GM23338 (cell line): ENCODE measurements around the gene DNAJC16. TPM values are rescaled to one million over a fixed set of nuclear protein-coding genes. Genes with fewer than 3 reads are reported as not detected.

Experiments
- ATAC-seq: fragments of 200-7000 bp; cut with Tn5 transposase; 3 replicates; pipeline ENCODE4 v1.9.1; 2020
- DNase-seq: peaks from one replicate; pipeline ENCODE4 v3.0.0-alpha.2; 2015; ENCODE audit warnings: low spot score
- H2AFZ ChIP-seq: fragments of 200-600 bp; sonication (generic); 2 replicates; pipeline ENCODE4 v1.8.0; 2016; ENCODE audit warnings: antibody characterized with exemption, mild to moderate bottlenecking, moderate library complexity
- H3F3A ChIP-seq: fragments of 200-600 bp; sonication (generic); replicated peaks from 2 replicates; pipeline ENCODE4 v1.8.0; 2017; ENCODE audit warnings: antibody characterized with exemption, mixed run types, low read depth
- H3K27ac ChIP-seq: fragments of 200-600 bp; sonication (generic); 2 replicates; pipeline ENCODE4 v1.6.1; 2016; ENCODE audit warnings: low read depth
- H3K27me3 ChIP-seq: fragments of 200-600 bp; sonication (generic); 2 replicates; pipeline ENCODE4 v1.8.0; 2016; ENCODE audit warnings: mild to moderate bottlenecking, mixed run types, moderate library complexity; ENCODE audit not compliant: insufficient read depth
- H3K36me3 ChIP-seq: fragments of 200-600 bp; sonication (generic); 2 replicates; pipeline ENCODE4 v1.8.0; 2016; ENCODE audit warnings: mild to moderate bottlenecking; ENCODE audit not compliant: insufficient read depth
- H3K4me1 ChIP-seq: fragments of 200-600 bp; sonication (generic); 2 replicates; pipeline ENCODE4 v1.8.0; 2016; ENCODE audit warnings: mild to moderate bottlenecking, moderate library complexity; ENCODE audit not compliant: insufficient read depth
- H3K4me2 ChIP-seq: fragments of 200-600 bp; sonication (generic); 2 replicates; pipeline ENCODE4 v1.7.1; 2017; ENCODE audit warnings: mixed run types
- H3K4me3 ChIP-seq: fragments of 200-600 bp; sonication (generic); 2 replicates; pipeline ENCODE4 v1.6.1; 2016; ENCODE audit warnings: mixed run types
- H3K79me2 ChIP-seq: fragments of 200-600 bp; sonication (generic); replicated peaks from 2 replicates; pipeline ENCODE4 v1.8.0; 2017; ENCODE audit warnings: mild to moderate bottlenecking; ENCODE audit not compliant: insufficient read depth
- H3K9me2 ChIP-seq: fragments of 200-600 bp; sonication (generic); 2 replicates; pipeline ENCODE4 v1.8.0; 2017; ENCODE audit not compliant: insufficient read depth
- H4K20me1 ChIP-seq: fragments of 200-600 bp; sonication (generic); replicated peaks from 2 replicates; pipeline ENCODE4 v1.8.0; 2017; ENCODE audit warnings: mild to moderate bottlenecking; ENCODE audit not compliant: insufficient read depth
- H3K27ac Mint-ChIP-seq: 2 replicates; pipeline ENCODE4 v1.8.0; 2020; ENCODE audit warnings: inconsistent platforms, mild to moderate bottlenecking, moderate library complexity, mixed read lengths
- H3K27me3 Mint-ChIP-seq: 3 replicates; pipeline ENCODE4 v1.8.0; 2022; ENCODE audit warnings: low read depth, mild to moderate bottlenecking, moderate library complexity, mixed read lengths, inconsistent platforms; ENCODE audit not compliant: insufficient read depth, poor library complexity
- H3K36me3 Mint-ChIP-seq: 3 replicates; pipeline ENCODE4 v1.8.0; 2021; ENCODE audit warnings: low read depth, mild to moderate bottlenecking, inconsistent platforms, moderate library complexity, mixed read lengths
- H3K4me1 Mint-ChIP-seq: 3 replicates; pipeline ENCODE4 v1.8.0; 2020; ENCODE audit warnings: mild to moderate bottlenecking, inconsistent platforms, mixed read lengths
- H3K4me3 Mint-ChIP-seq: 3 replicates; pipeline ENCODE4 v1.8.0; 2021; ENCODE audit warnings: moderate library complexity, mild to moderate bottlenecking, inconsistent platforms, mixed read lengths
- H3K9me3 Mint-ChIP-seq: 3 replicates; pipeline ENCODE4 v1.8.0; 2020; ENCODE audit warnings: moderate library complexity, mild to moderate bottlenecking, inconsistent platforms, mixed read lengths
- CREB1 ChIP-seq: fragments of 250-450 bp; sonication (Bioruptor Pico); IDR thresholded peaks from 2 replicates; pipeline ENCODE4 v1.5.0; 2020; ENCODE audit warnings: low read depth, mild to moderate bottlenecking, moderate library complexity
- JUNB ChIP-seq: IDR thresholded peaks from one replicate; pipeline ENCODE4 v1.6.1; 2016; ENCODE audit warnings: antibody characterized with exemption; ENCODE audit not compliant: unreplicated experiment
- POLR2AphosphoS5 ChIP-seq: IDR thresholded peaks from 2 replicates; pipeline ENCODE4 v1.6.1; 2016; ENCODE audit warnings: antibody characterized with exemption, low read depth
- REST ChIP-seq: IDR thresholded peaks from one replicate; pipeline ENCODE4 v1.6.1; 2018; ENCODE audit warnings: antibody characterized with exemption; ENCODE audit not compliant: unreplicated experiment
- STAT1 ChIP-seq: IDR thresholded peaks from one replicate; pipeline ENCODE4 v1.6.1; 2016; ENCODE audit warnings: antibody characterized with exemption; ENCODE audit not compliant: unreplicated experiment
- ZNF114 ChIP-seq: fragments of 250-450 bp; sonication (Bioruptor Pico); IDR thresholded peaks from 2 replicates; pipeline ENCODE4 v1.5.0; 2020; ENCODE audit warnings: mild to moderate bottlenecking, moderate library complexity
- ZNF462 ChIP-seq: fragments of 250-450 bp; sonication (Bioruptor Pico); IDR thresholded peaks from 2 replicates; pipeline ENCODE4 v1.5.0; 2020; ENCODE audit warnings: mild to moderate bottlenecking, moderate library complexity
- polyA plus RNA-seq: library from polyadenylated mRNA; unstranded; fragments of >200 nt; fragmentation: Nextera tagmentation; extraction: Ambion mirVana; gene quantifications from 2 replicates; pipeline ENCODE4 v1.2.1, GENCODE V29; 2016
- total RNA-seq: library from RNA; depleted of rRNA; stranded (reverse); fragments of >200 nt; shearing (Covaris generic); gene quantifications from 2 replicates; pipeline ENCODE4 v1.2.3, GENCODE V29; 2014
- TF ChIP-seq, protein P1 (sequence below), 2 experiments: fragments of 200-600 bp in 1 of 2; sonication (generic) in 1 of 2; conservative IDR thresholded peaks; 2 replicates each; pipeline versions ENCODE4 v1.5.1 to v1.6.1; 2016 to 2017; ENCODE audit warnings: antibody characterized with exemption in 2 of 2, low read depth in 2 of 2, mild to moderate bottlenecking in 2 of 2, moderate library complexity in 1 of 2

DNAJC16 gene
- total and polyA plus RNA-seq, 2 experiments from 2014 or later, result 6.3 to 18.0 TPM

DNA sequence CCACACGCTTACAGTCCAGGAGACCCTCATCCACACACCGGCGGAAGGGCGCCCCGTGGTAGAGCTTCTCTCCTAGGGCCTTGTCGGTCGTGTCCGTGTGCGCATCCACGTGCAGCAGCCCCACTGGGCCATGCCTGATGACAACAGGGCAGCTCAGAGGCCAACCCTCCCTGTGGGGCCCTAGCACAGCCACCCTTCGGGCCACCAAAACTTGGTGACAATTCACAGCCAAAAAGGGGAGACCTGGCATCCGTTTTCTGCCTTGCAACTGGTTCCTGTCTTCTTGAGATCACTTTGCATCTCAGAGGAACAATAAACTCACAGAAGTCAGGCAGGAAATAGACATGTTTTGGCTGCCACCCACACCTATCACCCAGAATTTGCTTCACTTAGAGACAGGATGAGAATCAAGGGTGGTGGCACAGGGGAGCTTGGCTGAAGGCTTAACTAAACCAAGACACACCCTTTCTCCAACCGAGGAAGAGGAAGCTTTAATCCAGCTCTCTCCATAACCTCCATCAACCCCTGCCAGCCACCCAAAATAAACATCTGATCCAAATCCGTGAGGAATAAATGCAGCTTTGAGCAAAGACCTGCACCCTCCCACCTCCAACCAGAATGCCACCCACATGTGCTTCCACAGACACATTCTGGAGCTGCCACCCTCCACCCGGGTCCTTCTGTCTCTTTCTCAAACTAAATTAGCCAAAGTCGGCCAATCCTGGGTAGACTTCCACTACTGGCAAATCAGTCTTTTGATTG is 52.5 kb downstream of the DNAJC16 start:
- Histone ChIP-seq H3K9me2 (no peaks in the 10 kb centered on the region), H3K27ac (no peak overlapping the region), H3F3A (peaks cover 6% of the 10 kb centered on the region; the same call in 1 of the 2 replicates), H3K79me2 (no peaks in the 10 kb centered on the region), H3K4me1 (no peaks in the 10 kb centered on the region), H3K27me3 (no peaks in the 10 kb centered on the region), H3K4me3 (no peak overlapping the region), H2AFZ (no peak overlapping the region), H4K20me1 (no peaks in the 10 kb centered on the region), H3K4me2 (no peak overlapping the region), H3K36me3 (no peaks in the 10 kb centered on the region; the same call in 1 of the 2 replicates)
- H3K27me3 Mint-ChIP-seq, result peaks cover 6% of the 10 kb centered on the region
- no peak for DNase-seq
- H3K36me3 Mint-ChIP-seq, result no peaks in the 10 kb centered on the region
- H3K9me3 Mint-ChIP-seq, result no peaks in the 10 kb centered on the region
- no peak for ATAC-seq
- H3K4me3 Mint-ChIP-seq, result no peak overlapping the region
- H3K4me1 Mint-ChIP-seq, result no peaks in the 10 kb centered on the region
- TF ChIP-seq CREB1 (CRISPR knock-in tag) (no peak), ZNF114 (CRISPR knock-in tag) (no peak), STAT1 (no peak), REST (no peak), ZNF462 (CRISPR knock-in tag) (no peak), JUNB (no peak), POLR2AphosphoS5 (no peak)
- TF ChIP-seq, protein P1, sequence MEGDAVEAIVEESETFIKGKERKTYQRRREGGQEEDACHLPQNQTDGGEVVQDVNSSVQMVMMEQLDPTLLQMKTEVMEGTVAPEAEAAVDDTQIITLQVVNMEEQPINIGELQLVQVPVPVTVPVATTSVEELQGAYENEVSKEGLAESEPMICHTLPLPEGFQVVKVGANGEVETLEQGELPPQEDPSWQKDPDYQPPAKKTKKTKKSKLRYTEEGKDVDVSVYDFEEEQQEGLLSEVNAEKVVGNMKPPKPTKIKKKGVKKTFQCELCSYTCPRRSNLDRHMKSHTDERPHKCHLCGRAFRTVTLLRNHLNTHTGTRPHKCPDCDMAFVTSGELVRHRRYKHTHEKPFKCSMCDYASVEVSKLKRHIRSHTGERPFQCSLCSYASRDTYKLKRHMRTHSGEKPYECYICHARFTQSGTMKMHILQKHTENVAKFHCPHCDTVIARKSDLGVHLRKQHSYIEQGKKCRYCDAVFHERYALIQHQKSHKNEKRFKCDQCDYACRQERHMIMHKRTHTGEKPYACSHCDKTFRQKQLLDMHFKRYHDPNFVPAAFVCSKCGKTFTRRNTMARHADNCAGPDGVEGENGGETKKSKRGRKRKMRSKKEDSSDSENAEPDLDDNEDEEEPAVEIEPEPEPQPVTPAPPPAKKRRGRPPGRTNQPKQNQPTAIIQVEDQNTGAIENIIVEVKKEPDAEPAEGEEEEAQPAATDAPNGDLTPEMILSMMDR (conservative IDR thresholded peaks at IDR 0.05; ENCODE audit: low read depth in 2 of 2), result no peak
- H3K27ac Mint-ChIP-seq, result no peak overlapping the region
